GM19455 (cell line): Measurements from ENCODE around the gene WDR83.
"Not testable (repeated sequence)": the region's sequence is repeated elsewhere in the genome, so short reads cannot be mapped to it uniquely, and the experiment has no call there.

Source experiments
- ATAC-seq: cut with Tn5 transposase; IDR thresholded peaks from one replicate; pipeline ENCODE4 v1.9.1; 2021; ENCODE audit not compliant: unreplicated experiment

WDR83 gene

DNA sequence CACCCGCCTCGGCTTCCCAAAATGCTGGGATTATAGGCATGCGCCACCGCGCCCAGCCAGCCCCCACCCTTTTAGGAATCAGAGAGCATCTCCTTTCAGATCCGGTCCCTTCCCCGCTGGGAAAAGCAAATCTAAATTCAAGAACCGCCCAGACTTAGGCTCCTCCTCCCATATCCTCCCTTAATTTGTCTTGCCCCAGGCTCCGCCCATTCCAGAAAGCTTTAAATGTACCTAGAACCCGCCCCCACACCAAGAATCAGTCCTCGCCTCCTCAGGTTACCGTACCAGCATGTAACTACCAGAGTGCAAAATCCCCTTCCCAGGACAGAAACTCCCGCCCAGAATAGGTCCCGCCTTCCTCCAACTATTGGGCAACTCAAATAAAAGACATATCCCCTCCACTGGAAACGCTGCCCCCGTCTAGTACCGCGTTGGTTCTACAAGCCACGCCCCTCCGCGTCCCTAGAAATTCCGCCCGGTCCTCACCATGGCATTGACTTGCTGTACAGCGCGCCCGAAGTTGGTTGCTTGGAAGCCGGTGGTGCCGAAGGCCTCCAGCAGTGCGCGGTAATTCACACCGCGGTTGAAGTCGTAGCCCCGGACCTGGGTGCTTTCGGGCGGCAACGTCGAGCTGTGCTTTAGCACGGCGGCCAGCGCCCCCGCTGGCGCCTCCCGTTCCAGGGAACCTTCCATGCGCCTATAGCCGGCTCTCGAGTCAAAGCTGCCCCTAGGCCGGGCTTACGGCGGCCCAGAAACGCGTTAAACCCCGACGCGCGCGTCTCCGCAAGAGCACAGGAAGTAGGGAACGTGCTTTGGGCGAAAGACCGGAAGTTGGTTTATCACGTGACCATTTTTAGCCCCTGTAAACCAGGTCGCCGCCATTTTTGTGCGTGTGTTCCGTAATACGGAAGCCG, 14.7 kb downstream of the WDR83 start, which contains the start of gene DHPS:
DHPS (minus strand) TSS at position 807 of the 914 bp plus-strand sequence; CDS start at position 693, 114 bp downstream.
- peak; percentile 65 for ATAC-seq

DNA sequence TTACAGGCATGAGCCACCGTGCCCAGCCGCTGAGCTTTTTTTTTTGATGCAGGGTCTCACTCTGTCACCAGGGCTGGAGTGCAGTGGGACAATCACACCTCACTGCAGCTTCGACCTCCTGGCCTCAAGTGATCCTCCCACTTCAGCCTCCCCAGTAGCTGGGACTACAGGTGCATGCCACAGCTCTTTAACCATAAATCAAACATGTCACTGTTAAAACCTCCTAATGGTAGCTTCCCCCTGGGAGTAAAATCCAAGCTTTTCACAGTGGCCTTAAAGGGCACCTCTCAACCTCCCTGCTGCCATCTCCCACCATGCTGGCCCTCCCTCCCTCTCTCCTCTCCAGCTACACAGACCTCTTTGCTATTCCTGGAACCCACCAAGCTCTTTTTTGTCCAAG, 19.2 kb downstream of the WDR83 start:
- ATAC-seq: no peak

DNA sequence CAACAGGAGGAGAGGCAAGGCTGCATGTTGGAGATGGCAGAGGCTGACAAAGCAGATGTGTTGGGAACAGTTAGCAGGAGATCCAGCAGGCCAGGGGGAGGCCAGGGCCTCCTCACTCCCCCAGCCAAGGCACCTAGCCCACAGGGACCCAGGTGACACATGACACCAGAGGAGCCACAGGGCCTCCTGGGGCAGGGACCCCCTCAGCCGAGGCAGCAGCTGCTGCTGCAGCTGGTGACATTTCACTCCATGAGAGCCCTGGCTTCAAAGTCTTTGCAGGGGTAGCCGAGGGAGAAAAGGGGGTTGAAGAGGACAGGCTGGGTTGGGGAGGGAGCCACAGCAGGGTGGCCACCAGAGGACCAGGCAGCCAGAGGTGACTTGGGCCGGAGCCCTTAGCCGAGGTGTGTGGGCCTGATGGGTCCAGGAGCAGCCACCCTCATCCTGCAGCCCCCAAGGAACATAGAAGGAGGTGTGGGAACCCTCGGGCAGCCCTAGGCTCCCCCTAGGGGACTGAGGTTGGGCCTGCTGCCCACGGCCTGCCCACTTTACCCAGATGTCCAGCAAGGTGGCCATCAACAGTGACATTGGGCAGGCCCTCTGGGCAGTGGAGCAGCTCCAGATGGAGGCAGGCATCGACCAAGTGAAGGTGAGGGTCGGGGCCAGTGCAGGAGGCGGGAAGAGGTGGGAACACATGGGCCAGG, 21.0 kb downstream of the WDR83 start, which contains the start of gene GNG14:
GNG14 (plus strand) TSS at position 503 of the 701 bp plus-strand sequence; CDS start at position 554, 51 bp downstream.
- no peak for ATAC-seq

DNA sequence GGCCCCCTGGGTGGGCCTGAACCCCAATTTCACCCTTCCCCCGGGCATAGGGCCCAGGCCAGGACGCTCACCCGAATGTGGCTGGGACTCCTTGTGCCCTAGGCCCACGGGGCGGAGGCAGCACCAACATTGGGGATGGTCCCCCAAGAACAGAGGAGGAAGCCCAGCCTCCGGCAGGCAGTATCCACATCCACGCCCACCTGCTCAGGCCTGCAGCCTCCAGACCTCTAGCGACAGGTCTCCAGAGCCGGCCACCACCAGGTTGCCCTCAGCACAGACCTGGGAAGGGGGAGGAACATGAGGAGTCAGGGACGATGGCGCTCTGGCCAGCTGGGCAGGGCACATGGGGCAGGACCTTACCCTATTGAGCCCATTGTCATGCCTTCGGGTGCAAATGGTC, 22.4 kb downstream of the WDR83 start:
- no peak for ATAC-seq

DNA sequence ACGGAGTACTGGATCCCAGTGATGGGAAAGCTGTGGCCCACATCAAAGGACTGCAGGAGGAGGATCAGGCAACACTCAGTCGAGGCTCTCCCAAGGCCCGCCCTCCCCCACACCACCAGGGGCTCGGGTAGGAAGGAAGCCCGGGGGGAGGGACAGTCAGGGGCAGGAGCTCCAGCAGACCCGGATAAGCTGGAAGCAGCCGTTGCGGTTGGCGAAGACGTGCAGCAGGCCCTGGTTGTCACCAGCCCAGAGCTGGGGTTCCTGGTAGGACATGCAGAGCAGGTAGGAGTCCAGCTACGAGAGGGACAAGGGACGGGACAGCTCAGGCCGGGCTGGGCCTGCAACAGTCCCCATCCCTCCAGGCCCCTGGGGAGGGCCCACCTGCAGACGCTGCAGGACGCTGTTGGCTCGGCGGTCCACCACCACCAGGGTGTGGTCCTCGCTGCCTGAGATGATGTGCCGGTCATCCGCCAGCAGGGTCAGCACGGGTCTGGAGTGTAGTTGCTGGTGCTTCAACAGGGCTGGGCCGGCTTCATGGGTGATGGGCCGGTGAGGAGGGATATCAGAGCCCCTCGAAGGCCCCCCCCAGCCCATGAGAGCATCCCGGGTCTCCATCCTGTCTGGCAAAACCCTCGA, 23.1 kb downstream of the WDR83 start:
- no peak for ATAC-seq

DNA sequence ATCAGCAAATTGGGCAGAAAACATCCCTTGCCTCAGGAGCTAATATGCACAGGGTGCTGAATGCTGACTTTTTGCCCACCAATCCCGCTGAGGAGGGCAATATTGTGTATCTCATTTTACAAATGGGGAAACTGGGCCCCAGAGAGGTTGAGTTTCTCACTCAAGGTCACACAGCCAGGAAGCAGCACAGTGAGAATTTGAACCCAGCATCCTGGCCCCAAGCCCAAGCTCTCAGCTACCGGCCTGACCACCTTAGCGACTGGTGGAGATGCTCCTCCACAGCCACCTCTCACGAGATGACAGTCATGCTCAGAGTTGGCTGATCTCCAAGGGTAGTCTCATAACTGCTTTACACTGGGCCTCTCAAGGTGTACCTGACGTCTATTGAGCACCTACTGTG, 26.4 kb downstream of the WDR83 start:
- ATAC-seq: no peak

DNA sequence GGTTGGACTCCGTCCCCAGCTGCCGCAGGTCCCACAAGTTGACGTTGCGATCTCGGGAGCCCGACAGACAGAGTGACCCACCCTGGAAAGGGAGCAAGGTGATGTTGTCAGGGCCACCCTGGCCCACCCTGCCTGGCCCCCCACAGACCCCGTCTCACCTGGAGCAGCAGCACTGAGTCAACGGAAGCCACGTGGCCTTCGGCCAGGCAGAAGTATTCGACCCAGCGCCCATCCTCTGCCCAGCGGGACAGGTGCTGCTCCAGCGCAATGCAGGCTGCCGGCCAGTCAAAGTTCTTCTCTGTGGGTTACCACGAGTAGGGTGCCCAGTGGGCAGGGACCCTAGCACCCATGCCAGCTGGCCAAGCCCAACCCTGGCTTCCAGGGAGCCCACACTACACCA, 28.0 kb downstream of the WDR83 start:
- no peak for ATAC-seq

DNA sequence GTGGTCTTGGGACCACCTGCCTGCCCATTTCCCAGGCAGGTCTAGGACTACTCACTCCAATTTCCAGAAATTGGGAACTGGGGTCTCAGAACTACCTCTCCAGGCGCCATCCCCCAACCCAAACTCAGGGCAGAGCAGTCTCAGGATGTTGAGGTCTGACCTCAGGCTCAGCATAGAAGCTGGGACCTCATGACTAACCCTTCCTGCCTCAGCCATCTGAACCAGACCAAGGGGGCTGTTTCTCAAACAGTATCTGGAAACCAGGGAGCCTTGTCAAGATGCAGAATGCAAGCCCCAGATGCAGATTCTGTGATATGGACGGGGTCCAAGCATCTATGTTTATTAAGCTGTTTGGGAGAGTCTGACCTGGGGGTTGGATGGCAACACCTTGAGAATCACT, 28.5 kb downstream of the WDR83 start:
- no peak for ATAC-seq

DNA sequence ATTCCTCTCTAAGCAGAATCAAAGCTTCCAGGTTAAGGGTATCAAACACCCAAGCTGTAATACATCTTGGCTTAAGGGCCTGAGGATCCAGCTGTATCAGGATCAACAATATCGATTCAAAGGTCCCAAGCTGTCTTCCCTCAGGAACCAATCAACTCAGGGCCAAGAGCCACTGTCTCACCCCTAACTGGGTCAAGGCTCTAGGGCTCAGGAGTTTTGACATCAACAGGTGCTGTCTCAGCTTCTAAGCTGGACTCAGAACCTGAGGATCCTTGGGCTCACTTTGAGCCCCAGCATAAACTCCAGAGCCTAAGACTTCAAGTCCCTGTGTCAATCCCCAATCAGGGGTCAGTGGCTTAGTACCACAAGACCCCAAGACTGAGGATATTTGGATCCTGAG, 28.9 kb downstream of the WDR83 start:
- ATAC-seq: no peak

DNA sequence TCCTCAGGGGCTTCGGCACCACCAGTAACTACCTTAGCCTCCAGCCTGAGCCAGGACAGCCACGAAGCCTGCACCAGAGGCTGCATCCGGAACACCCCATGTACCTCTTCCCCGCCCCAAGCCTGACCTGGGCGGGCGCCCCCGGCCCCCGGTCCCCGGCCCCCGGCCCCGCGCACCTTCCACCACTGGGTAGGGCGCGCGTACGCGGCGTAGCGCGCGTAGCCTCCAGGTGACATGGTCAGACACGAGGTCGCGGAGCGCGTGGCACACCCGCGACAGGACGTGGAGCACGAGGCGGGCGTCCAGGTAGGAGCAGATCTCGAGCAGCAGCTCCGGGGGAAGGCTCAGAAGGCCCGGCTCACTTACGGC, 29.4 kb downstream of the WDR83 start:
- peak; percentile 7 for ATAC-seq

DNA sequence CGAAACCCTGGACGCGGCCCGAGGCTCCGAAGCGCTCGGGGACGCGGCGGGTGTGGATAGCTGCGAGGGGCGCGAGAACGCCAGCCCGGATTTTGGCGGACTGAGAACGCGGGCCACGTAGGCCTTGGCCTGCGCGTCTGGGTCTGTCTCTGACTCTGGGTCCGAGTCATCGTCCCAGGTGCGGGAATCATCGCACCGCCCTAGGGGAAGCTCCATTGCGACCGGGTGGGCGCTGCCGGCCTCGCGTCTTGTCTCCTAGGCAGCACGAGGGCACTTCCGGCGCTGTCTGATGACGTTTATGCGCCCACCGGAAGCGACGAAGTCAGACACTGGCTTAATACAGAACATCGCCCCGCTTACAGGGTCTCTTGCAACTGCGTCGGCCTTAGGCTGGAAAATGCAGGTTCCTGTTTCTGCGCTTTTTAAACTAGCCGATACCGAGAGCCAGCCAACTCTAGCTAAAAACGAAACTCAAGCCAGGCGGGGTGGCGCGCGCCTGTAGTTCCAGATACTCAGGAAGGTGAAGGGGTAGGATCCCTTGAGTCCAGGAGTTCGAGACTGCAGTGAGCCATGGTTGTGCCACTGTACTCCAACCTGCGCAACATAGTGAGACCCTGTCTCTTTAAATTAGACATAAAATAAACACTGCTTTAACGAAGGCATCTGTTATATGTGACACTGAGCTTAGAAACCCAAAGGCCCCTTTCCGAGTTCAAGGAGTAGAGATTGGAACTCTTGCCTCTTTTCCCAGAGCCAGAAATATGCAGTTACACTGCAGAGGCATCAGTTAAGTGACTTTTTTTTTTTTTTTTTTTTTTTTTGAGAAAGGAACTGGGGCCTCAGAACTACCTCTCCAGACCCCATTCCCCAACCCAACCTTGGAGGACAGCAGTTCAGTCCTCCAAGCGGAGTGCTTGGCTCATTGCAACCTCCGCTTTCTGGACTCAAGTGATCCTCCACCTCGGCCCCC, 30.0 kb downstream of the WDR83 start, which contains the start of gene FBXW9:
FBXW9 (minus strand) TSS at position 266 of the 970 bp plus-strand sequence; CDS start at position 216, 50 bp downstream.
- ATAC-seq: peak; percentile 67

DNA sequence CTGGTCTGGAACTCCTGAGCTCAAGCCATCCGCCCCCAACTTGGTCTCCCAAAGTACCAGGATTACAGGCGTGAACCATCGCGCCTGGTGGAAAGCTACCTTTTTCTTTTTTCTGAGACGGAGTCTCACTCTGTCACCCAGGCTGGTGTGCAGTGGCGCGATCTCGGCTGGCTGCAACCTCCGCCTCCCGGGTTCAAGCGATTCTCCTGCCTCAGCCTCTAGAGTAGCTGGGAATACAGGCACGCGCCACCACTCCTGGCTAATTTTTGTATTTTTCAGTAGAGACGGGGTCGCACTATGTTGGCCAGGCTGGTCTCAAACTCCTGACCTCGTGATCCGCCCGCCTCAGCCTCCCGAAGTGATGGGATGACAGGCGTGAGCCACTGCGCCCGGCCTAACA, 30.8 kb downstream of the WDR83 start:
- not testable (repeated sequence) for ATAC-seq

DNA sequence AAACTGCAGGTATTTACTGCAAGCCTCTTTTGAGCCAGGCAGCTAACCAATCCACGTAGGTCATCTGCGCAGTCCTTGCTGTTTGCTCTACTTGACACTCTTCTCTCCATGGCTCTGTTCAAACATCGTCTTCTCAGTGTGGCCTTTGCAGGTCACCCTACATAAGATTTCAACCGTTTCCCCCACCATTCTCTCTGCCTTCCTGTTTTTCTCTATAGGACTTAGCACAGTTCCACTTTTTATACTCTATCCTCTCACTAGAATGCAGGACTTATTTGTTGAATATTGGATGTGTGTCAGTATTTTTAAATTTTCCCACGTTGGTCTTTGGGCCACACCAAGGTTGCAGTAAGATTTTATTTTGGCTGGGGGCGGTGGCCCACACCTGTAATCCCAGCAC, 31.5 kb downstream of the WDR83 start:
- ATAC-seq: no peak

DNA sequence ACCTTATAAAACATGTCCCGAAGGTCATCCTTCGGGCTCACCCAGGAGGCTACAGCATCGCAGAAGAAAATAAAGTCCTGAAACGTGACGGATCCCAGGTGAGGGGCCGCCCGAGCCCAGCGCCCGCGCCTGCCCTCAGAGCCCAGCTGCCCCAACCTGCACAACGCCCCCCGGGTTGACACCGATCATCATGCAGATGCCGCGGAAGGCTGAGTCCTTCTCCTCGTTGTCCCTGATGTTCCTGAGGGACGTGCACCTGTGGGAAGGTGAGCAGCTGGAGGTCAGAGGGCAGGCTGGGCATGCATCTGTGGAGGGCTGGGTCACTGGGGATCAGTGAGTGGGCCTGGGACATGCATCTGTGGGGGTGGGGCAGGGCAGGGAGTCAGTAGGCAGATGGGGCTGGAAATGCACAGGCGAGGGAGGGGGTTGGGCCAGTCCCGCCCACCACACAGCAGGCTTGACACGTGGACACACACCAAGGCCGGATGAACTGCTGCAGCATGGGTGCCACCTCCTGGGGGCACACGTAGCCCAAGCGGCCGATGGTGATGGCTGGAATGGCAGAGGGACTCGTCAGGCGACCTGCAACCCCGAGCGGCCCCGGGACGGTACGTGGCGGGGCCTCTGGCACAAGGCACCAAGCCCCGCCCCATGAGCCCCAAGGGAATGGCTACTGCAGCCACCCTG, 35.1 kb downstream of the WDR83 start:
- ATAC-seq: no peak

DNA sequence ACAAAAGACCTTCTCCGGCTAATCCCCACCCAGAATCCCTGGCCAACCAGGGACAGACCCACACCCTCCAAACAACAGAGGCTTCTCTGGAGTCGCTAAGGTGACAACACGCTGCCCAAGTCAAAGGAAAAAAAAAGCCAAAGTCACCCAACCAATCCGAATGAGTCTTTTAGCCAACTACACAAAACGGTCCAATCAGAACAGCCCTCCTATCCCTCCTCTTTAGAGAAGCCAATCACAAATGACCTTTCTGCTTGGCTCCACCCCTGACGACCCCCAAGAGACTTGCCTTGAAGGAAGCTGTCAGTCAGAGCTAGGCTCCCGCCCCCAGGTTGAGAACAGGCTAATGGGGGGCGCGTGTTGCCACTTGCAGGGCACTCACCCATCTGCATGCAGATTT, 36.4 kb downstream of the WDR83 start:
- ATAC-seq: no peak

DNA sequence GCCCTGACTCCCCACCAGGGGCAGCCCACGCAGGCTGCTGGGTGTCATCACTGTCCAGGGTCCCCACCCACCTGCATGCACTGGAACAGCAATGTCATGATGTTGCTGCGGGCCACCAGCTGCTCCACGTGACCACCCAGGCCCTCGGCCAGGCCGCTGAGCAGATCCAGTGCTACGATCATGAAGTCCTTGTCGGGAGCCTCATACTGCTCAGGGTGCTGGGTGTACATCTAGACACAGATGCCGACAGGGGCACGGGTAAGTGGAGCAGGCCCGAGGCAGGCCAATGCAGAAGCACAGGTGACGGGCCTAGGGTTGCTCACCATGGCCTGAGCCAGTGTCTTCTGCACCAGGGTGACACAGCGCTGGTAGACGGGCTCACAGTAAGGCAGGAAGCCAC, 38.6 kb downstream of the WDR83 start:
- no peak for ATAC-seq

DNA sequence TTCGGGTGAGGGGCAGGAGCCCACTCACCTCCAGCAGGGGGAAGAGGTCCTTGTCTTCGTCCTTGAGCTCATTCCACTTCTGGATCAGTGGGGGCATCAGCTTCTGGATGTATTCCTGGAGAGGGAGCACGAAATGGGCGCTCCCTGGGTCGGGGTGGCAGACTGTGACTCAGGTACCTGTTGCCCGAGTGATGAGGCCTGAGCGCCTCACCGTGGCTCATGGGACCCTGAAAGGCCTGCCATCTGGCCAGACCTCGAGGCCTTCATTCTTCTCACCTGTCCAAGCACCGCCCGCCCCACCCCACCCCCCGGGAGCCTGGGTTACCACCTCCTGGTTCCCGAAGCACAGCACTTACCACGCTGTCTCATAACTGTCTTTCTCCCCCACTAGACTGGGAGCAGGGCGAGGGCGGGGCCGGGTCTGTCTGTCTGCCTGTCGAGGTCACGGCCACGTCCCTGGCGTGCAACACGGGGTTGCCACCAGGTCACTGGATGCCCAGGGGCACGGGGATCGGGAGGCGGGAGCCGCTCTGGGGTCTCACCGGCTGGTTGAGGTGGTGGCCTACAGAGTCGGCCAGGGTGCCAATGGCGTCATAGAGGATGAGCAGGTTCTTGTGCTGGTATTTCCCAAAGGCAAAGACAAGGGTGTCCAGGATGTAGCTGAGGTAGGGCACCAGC, 39.2 kb downstream of the WDR83 start:
- ATAC-seq: no peak

DNA sequence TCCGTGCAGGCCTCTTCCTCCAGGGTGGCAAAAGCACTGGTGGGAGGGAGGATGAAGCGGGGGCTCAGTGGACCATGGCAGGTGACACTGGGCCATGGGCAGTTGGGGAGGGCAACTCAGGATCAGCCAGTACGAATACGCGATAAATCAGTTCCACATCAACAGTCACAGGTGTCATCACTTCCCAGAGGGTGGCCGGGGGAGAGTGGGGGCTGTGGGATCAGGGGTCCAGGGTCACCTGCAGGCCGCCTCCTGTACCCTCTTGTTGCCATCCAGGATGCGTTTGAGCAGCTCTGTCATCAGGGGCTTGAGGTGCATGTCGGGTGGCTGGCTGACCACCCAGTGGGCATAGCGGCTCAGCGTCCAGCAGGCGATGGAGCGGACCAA, 39.7 kb downstream of the WDR83 start:
- ATAC-seq: no peak

DNA sequence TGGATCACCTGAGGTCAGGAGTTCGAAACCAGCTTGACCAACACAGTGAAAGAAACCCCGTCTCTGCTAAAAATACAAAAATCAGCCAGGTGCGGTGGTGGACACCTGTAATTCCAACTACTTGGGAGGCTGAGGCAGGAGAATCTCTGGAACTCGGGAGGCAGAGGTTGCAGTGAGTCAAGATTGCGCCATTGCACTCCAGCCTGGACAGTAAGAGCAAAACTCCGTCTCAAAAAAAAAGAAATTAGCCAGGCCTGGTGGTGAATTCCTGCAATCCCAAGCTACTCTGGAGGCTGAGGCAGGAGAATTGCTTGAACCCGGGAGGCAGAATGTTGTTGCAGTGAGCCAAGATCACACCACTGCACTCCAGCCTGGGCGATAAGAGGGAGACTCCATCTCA, 42.0 kb downstream of the WDR83 start:
- ATAC-seq: no peak
